A549 treated with CpdA at 1 μM for 4 hours (cell line): Measurements from ENCODE around the gene U2AF1. TPM values are rescaled to one million over a fixed set of nuclear protein-coding genes. Genes with fewer than 3 reads are reported as not detected.

ENCODE experiments used
- total RNA-seq: library from RNA; stranded (reverse); fragments of 200-300 nt; extraction: Qiagen RNA extraction; gene quantifications from 5 replicates; pipeline ENCODE4 v1.2.3, GENCODE V29; 2022; ENCODE audit warnings: low read depth

Gene U2AF1
- 52.0 to 75.8 TPM (median 62.6 TPM) in 5 replicates for total RNA-seq

GRCh38 chr21:43106965-43107793 is at the start of gene U2AF1:
TSS of gene U2AF1 (minus strand) at chr21:43107570. CDS start at chr21:43107494, 76 bp downstream.

GRCh38 chr21:43075170-43076022 is 32.0 kb downstream of the U2AF1 start, which contains the start of gene CBS:
TSS of gene CBS (minus strand) at chr21:43075835. CDS start at chr21:43072193, 3,642 bp downstream.

Other genes with a start within 250 kb of the U2AF1 start
- 22.9 to 32.5 TPM (median 31.3 TPM) in 5 replicates for gene WDR4, start 228.0 kb downstream of the U2AF1 start, total RNA-seq
- 20.7 to 23.6 TPM (median 21.5 TPM) in 5 replicates for gene NDUFV3, start 214.3 kb downstream of the U2AF1 start, total RNA-seq
- gene ERVH48-1, start 181.9 kb downstream of the U2AF1 start, total RNA-seq: not detected in 5 replicates
- gene PKNOX1, start 133.0 kb downstream of the U2AF1 start, total RNA-seq: 5.7 to 6.8 TPM (median 5.9 TPM) in 5 replicates
- gene CBS, start 31.7 kb downstream of the U2AF1 start, total RNA-seq: 10.8 to 11.9 TPM (median 11.7 TPM) in 5 replicates
- not detected in 5 replicates for gene CRYAA, start 61.4 kb upstream of the U2AF1 start, total RNA-seq